NOMO-1 treated with DMSO at 0.1 percent for 48 hours (cell line): ENCODE data around the gene TIAM2.
"Not testable (repeated sequence)": the region's sequence is repeated elsewhere in the genome, so short reads cannot be mapped to it uniquely, and the experiment has no call there.

Experiments
- DNase-seq: peaks from one replicate; lab custom pipeline; 2025; ENCODE audit not compliant: unreplicated experiment; lab: John Stamatoyannopoulos, UW

Gene TIAM2

GRCh38 chr6:155157101-155157500 is 162.0 kb downstream of the TIAM2 start:
- no peak for DNase-seq

- DNase-seq, result no peak
Measured at GRCh38 chr6:155158030-155158843, 163.1 kb downstream of the TIAM2 start.

GRCh38 chr6:155162682-155163081 is 167.6 kb downstream of the TIAM2 start:
- DNase-seq, result no peak

- no peak for DNase-seq
Measured at GRCh38 chr6:155163601-155164000, 168.5 kb downstream of the TIAM2 start.

- DNase-seq, result no peak
Measured at GRCh38 chr6:155165029-155165710, 170.1 kb downstream of the TIAM2 start.

GRCh38 chr6:155170519-155170918 is 175.4 kb downstream of the TIAM2 start:
- no peak for DNase-seq

GRCh38 chr6:155171109-155171746 is 176.1 kb downstream of the TIAM2 start:
- DNase-seq, result peak; percentile 57

- DNase-seq, result no peak
Measured at GRCh38 chr6:155171747-155172449, 176.8 kb downstream of the TIAM2 start.

GRCh38 chr6:155173488-155173887 is 178.4 kb downstream of the TIAM2 start:
- DNase-seq, result no peak

GRCh38 chr6:155174576-155175211 is 179.6 kb downstream of the TIAM2 start:
- DNase-seq, result peak; percentile 67

- DNase-seq, result peak; percentile 69
Measured at GRCh38 chr6:155177363-155177961, 182.3 kb downstream of the TIAM2 start.

- DNase-seq, result no peak
Measured at GRCh38 chr6:155181498-155181897, 186.4 kb downstream of the TIAM2 start.

- no peak for DNase-seq
Measured at GRCh38 chr6:155182103-155182502, 187.0 kb downstream of the TIAM2 start.

- peak; percentile 44 for DNase-seq
Measured at GRCh38 chr6:155183095-155183494, 188.0 kb downstream of the TIAM2 start.

GRCh38 chr6:155185041-155185440 is 189.9 kb downstream of the TIAM2 start:
- not testable (repeated sequence) for DNase-seq

GRCh38 chr6:155185544-155185943 is 190.4 kb downstream of the TIAM2 start:
- no peak for DNase-seq

GRCh38 chr6:155186052-155186658 is 191.0 kb downstream of the TIAM2 start:
- no peak for DNase-seq

- DNase-seq, result no peak
Measured at GRCh38 chr6:155187106-155187505, 192.0 kb downstream of the TIAM2 start.

- DNase-seq, result no peak
Measured at GRCh38 chr6:155187994-155188706, 193.0 kb downstream of the TIAM2 start.
